H1 (cell line): ENCODE measurements around the gene MR1. TPM values are rescaled to one million over a fixed set of nuclear protein-coding genes. Genes with fewer than 3 reads are reported as not detected.

ENCODE experiments used
- CTCF ChIA-PET: fragments of 300-600 bp; sonication (Branson Sonifier 250); formaldehyde crosslinking; loops from one replicate; lab custom pipeline; 2021; ENCODE audit not compliant: partially characterized antibody; lab: Charles Lee
- POLR2A ChIA-PET: fragments of 300-600 bp; sonication (Branson Sonifier 250); formaldehyde crosslinking; loops from one replicate; lab custom pipeline; 2021; ENCODE audit warnings: inconsistent platforms; ENCODE audit not compliant: partially characterized antibody; lab: Charles Lee
- DNase-seq, 2 experiments: peaks; one replicate each; pipeline versions ENCODE4 v3.0.0 to v3.0.0-alpha.2; 2010 to 2022; ENCODE audit warnings: low spot score in 2 of 2, low read depth in 1 of 2, mixed read lengths in 1 of 2
- FAIRE-seq: peaks from 2 replicates; lab custom pipeline; 2011; peaks lifted over from hg19 to GRCh38; lab: Jason Lieb, UNC
- H2AFZ ChIP-seq: 2 replicates; pipeline ENCODE4 v1.8.1; 2012; ENCODE audit warnings: low read length, inconsistent platforms
- H2AK5ac ChIP-seq: 2 replicates; pipeline ENCODE4 v1.6.1; 2013; ENCODE audit warnings: low read depth, low read length
- H2BK120ac ChIP-seq: replicated peaks from 2 replicates; pipeline ENCODE3; 2013; ENCODE audit warnings: low read depth, low read length, inconsistent platforms
- H2BK12ac ChIP-seq: 2 replicates; pipeline ENCODE4 v1.6.1; 2013; ENCODE audit warnings: low read depth, low read length
- H2BK15ac ChIP-seq: 2 replicates; pipeline ENCODE4 v1.6.1; 2013; ENCODE audit warnings: low read length
- H2BK20ac ChIP-seq: 2 replicates; pipeline ENCODE4 v1.6.1; 2013; ENCODE audit warnings: low read length
- H2BK5ac ChIP-seq: 2 replicates; pipeline ENCODE4 v1.6.1; 2013; ENCODE audit warnings: low read depth, low read length
- H3K14ac ChIP-seq: 2 replicates; pipeline ENCODE4 v1.6.1; 2013; ENCODE audit warnings: inconsistent platforms; ENCODE audit not compliant: insufficient read length
- H3K18ac ChIP-seq: 2 replicates; pipeline ENCODE4 v1.6.1; 2013; ENCODE audit warnings: low read length; ENCODE audit errors: extremely low read depth
- H3K23ac ChIP-seq: 2 replicates; pipeline ENCODE4 v1.6.1; 2013; ENCODE audit warnings: inconsistent platforms; ENCODE audit not compliant: insufficient read length
- H3K23me2 ChIP-seq: 2 replicates; pipeline ENCODE4 v1.6.1; 2013; ENCODE audit warnings: low read depth, low read length
- H3K27ac ChIP-seq: 2 replicates; pipeline ENCODE4 v1.6.1; 2011; ENCODE audit warnings: low read depth, low read length, inconsistent platforms
- H3K27me3 ChIP-seq, 4 experiments: replicated peaks in 1 of 4; 1 replicate in 1 of 4; 2 replicates in 3 of 4; pipeline versions ENCODE4 v1.6.1 to v1.8.1; 2011 to 2013; ENCODE audit warnings: low read length in 3 of 4, mild to moderate bottlenecking in 3 of 4, inconsistent platforms in 2 of 4, mixed read lengths in 2 of 4, moderate library complexity in 1 of 4; ENCODE audit not compliant: control insufficient read depth in 3 of 4, insufficient read depth in 3 of 4; ENCODE audit errors: extremely low read depth in 1 of 4
- H3K36me3 ChIP-seq, 4 experiments: 2 replicates each; pipeline versions ENCODE4 v1.6.1 to v1.8.1; 2011 to 2013; ENCODE audit warnings: mild to moderate bottlenecking in 4 of 4, low read length in 3 of 4, moderate library complexity in 2 of 4, control low read depth in 1 of 4, inconsistent platforms in 1 of 4; ENCODE audit not compliant: insufficient read depth in 4 of 4, control insufficient read depth in 2 of 4
- H3K4ac ChIP-seq: replicated peaks from 2 replicates; pipeline ENCODE3; 2013; ENCODE audit warnings: low read length, low read depth, mixed read lengths, inconsistent platforms; ENCODE audit not compliant: insufficient read length
- H3K4me1 ChIP-seq, 4 experiments: replicated peaks in 1 of 4; 1 replicate in 1 of 4; 2 replicates in 3 of 4; pipeline versions ENCODE4 v1.6.1 to v1.8.1; 2011 to 2013; ENCODE audit warnings: low read length in 3 of 4, inconsistent platforms in 2 of 4, mixed read lengths in 1 of 4; ENCODE audit not compliant: insufficient read depth in 4 of 4, control insufficient read depth in 3 of 4
- H3K4me2 ChIP-seq, 2 experiments: 2 replicates each; pipeline versions ENCODE4 v1.6.1 to v1.8.1; 2011 to 2013; ENCODE audit warnings: low read depth in 2 of 2, low read length in 2 of 2, control low read depth in 1 of 2, inconsistent platforms in 1 of 2, mild to moderate bottlenecking in 1 of 2; ENCODE audit not compliant: insufficient read depth in 1 of 2
- H3K4me3 ChIP-seq, 4 experiments: fragments of 200-600, 300-600 bp in 1 of 4; sonication (generic), shearing (Covaris generic), sonication (Bioruptor Twin) in 1 of 4; 2 replicates each; pipeline versions ENCODE4 v1.5.1 to v1.8.1; 2011 to 2016; ENCODE audit warnings: low read length in 4 of 4, low read depth in 3 of 4, control low read depth in 2 of 4, inconsistent platforms in 2 of 4, mild to moderate bottlenecking in 2 of 4, mixed read lengths in 1 of 4, moderate library complexity in 1 of 4; ENCODE audit not compliant: insufficient read depth in 2 of 4; ENCODE audit errors: extremely low read depth in 1 of 4
- H3K56ac ChIP-seq: replicated peaks from 2 replicates; pipeline ENCODE3; 2013; ENCODE audit warnings: low read depth, mild to moderate bottlenecking, mixed read lengths, low read length, inconsistent platforms; ENCODE audit not compliant: insufficient read length
- H3K79me1 ChIP-seq: 2 replicates; pipeline ENCODE4 v1.6.1; 2013; ENCODE audit warnings: low read depth, low read length, control low read depth
- H3K79me2 ChIP-seq, 2 experiments: 2 replicates each; pipeline versions ENCODE4 v1.6.1 to v1.8.1; 2012 to 2013; ENCODE audit warnings: low read length in 2 of 2, mild to moderate bottlenecking in 2 of 2, inconsistent platforms in 1 of 2; ENCODE audit not compliant: insufficient read depth in 2 of 2, control insufficient read depth in 1 of 2
- H3K9ac ChIP-seq, 4 experiments: replicated peaks in 1 of 4; 1 replicate in 1 of 4; 2 replicates in 3 of 4; pipeline versions ENCODE4 v1.6.1 to v1.8.1; 2011 to 2013; ENCODE audit warnings: low read depth in 3 of 4, low read length in 3 of 4, control low read depth in 2 of 4, mild to moderate bottlenecking in 2 of 4, moderate library complexity in 2 of 4, inconsistent platforms in 1 of 4; ENCODE audit errors: extremely low read depth in 1 of 4
- H3K9me3 ChIP-seq, 2 experiments: 2 replicates each; pipeline versions ENCODE4 v1.6.1 to v1.8.1; 2012 to 2013; ENCODE audit warnings: mild to moderate bottlenecking in 2 of 2, moderate library complexity in 2 of 2, control low read depth in 1 of 2, inconsistent platforms in 1 of 2, low read depth in 1 of 2, low read length in 1 of 2, mixed read lengths in 1 of 2; ENCODE audit not compliant: insufficient read depth in 2 of 2
- H4K20me1 ChIP-seq, 2 experiments: replicated peaks in 1 of 2; 2 replicates each; pipeline versions ENCODE3 to v1.8.1; 2011 to 2013; ENCODE audit warnings: inconsistent platforms in 2 of 2, low read length in 2 of 2, mild to moderate bottlenecking in 1 of 2; ENCODE audit not compliant: insufficient read depth in 2 of 2, control insufficient read depth in 1 of 2
- H4K5ac ChIP-seq: 2 replicates; pipeline ENCODE4 v1.6.1; 2013; ENCODE audit warnings: low read length, low read depth, mixed read lengths, inconsistent platforms; ENCODE audit not compliant: insufficient read length
- H4K8ac ChIP-seq: 2 replicates; pipeline ENCODE4 v1.8.0; 2013; ENCODE audit warnings: mild to moderate bottlenecking, moderate library complexity, low read length, inconsistent platforms; ENCODE audit not compliant: insufficient read depth; ENCODE audit errors: extremely low read depth
- H4K91ac ChIP-seq: replicated peaks from 2 replicates; pipeline ENCODE3; 2013; ENCODE audit warnings: low read length, mixed read lengths, inconsistent platforms; ENCODE audit not compliant: insufficient read length
- CTBP2 ChIP-seq: IDR thresholded peaks from 2 replicates; pipeline ENCODE4 v1.7.0; 2011; ENCODE audit warnings: borderline replicate concordance, mild to moderate bottlenecking, moderate library complexity, mixed read lengths, low read length; ENCODE audit not compliant: insufficient read depth, insufficient read length
- EGR1 ChIP-seq: IDR thresholded peaks from 2 replicates; pipeline ENCODE4 v1.6.1; 2011; ENCODE audit warnings: low read depth, low read length, borderline replicate concordance
- WGBS, 2 experiments: shearing (Covaris generic) in 1 of 2; methylation state at CpG; one replicate each; pipeline versions ENCODE4 v1.1.6 to v1.1.7; 2013 to 2015; ENCODE audit warnings: low lambda C conversion rate in 2 of 2, mixed read lengths in 2 of 2, inconsistent platforms in 1 of 2, low coverage in 1 of 2, missing lambda C conversion rate in 1 of 2; ENCODE audit not compliant: insufficient replicate concordance in 2 of 2, insufficient coverage in 1 of 2, insufficient read length in 1 of 2; ENCODE audit errors: extremely low coverage in 1 of 2, missing lambda C conversion rate in 1 of 2; 5-methylcytosine and 5-hydroxymethylcytosine counted together
- polyA plus RNA-seq, 7 experiments: library from polyadenylated mRNA; depleted of rRNA in 3 of 7; stranded (reverse) in 5 of 7; unstranded in 2 of 7; fragments of >200 nt in 5 of 7; fragments of 200-250 nt in 2 of 7; gene quantifications; 1 replicate in 5 of 7; 2 replicates in 1 of 7; 4 replicates in 1 of 7; pipeline versions ENCODE4 v1.2.1 to v1.2.3, GENCODE V29; 2011 to 2013; ENCODE audit warnings: missing spikeins in 2 of 7, mixed read lengths in 2 of 7
- total RNA-seq: library from RNA; stranded (reverse); fragmentation: NEBNext Ultra II Directional; extraction: Animal tissue kit (Norgen Biotek cat#: 25700); gene quantifications from 2 replicates; pipeline ENCODE4 v1.2.1, GENCODE V29; 2021

Gene MR1
- total and polyA plus RNA-seq, 2 of the 8 experiments (the other 6 are each of a cell fraction or from before 2014, with no cell fraction given): 0.09 TPM; not detected in 1

DNA sequence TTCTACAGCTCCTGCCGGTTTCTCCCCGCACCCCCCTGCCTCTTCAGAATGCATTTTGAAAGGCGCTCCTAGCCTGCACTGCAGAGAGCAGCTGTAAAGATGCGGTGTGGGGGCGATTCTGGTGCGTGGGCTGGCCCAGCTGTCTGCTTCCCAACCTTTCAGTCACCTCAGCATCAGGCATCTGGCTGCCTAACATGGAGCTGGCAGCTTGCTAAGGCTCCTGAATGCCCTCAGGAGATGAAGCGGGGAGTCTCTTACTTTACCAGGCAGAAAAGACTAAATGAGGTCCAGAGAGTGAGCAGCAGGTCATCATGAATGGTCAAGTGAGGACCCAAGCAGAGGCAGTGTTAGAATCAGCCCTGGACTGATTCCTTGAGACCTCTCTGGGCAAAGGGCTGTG lies 63.5 kb downstream of the MR1 start:
- ChIA-PET CTCF (interaction anchor here (0.8 to 12.3 kb wide), 13 partner anchors 11 to 83 kb away, joined by 3 to 115 read pairs (median 3); partner anchors contain the start of gene MR1), POLR2A (interaction anchor here (1.0 to 14.2 kb wide), 7 partner anchors 8 to 55 kb away, joined by 3 to 253 read pairs (median 4); partner anchors contain the start of gene IER5)
- Histone ChIP-seq H3K14ac (no peak overlapping the region), H4K91ac (no peak overlapping the region), H4K5ac (no peak overlapping the region), H4K20me1 (peaks cover 2 to 3% of the 10 kb centered on the region in 2 experiments), H3K56ac (no peak overlapping the region), H3K27ac (no peak overlapping the region), H2AFZ (no peak overlapping the region), H2BK120ac (no peak overlapping the region), H3K9ac (0 out of 7 replicates have a peak overlapping the region, but pooled peaks of 1 of the 4 experiments have one; percentile 5), H3K23me2 (peaks cover 6% of the 10 kb centered on the region), H2AK5ac (peak overlapping the region; percentile 33; the same call in 1 of the 2 replicates), H4K8ac (no peak overlapping the region), H3K79me2 (peaks cover 0 to 4% of the 10 kb centered on the region in 2 experiments; a peak in 1 of 4 replicates), H3K4me3 (no peak overlapping the region), H2BK15ac (no peak overlapping the region), H3K23ac (no peak overlapping the region), H3K79me1 (no peaks in the 10 kb centered on the region), H3K27me3 (peaks cover 0 to 18% (median 8%) of the 10 kb centered on the region in 4 experiments; a peak in 4 of 7 replicates), H2BK5ac (no peak overlapping the region), H2BK12ac (no peak overlapping the region), H3K9me3 (no peaks in the 10 kb centered on the region), H2BK20ac (no peak overlapping the region), H3K36me3 (no peaks in the 10 kb centered on the region), H3K18ac (no peak overlapping the region), H3K4me1 (peaks cover 19 to 51% (median 33%) of the 10 kb centered on the region in 4 experiments), H3K4ac (no peak overlapping the region), H3K4me2 (peak overlapping the region in 1 of 2 experiments; percentile 4; a peak in 1 of 4 replicates)
- no peak for TF ChIP-seq CTBP2
- TF ChIP-seq EGR1: peak; percentile 13; the same call in 1 of the 2 replicates
- FAIRE-seq: no peak
- DNase-seq: no peak
- 72% methylated on average over 7 of the region's 7 CpGs; no CpG with 5 or more reads in 1 of the 2 experiments for WGBS, 2 experiments
